Measurements from ENCODE around the gene SFTPA1.
"Not testable (repeated sequence)": the region's sequence is repeated elsewhere in the genome, so short reads cannot be mapped to it uniquely, and the experiment has no call there.

GRCh38 chr10:79570624-79571023 lies 40.1 kb upstream of the SFTPA1 start:
- TF ChIP-seq CTCF (conservative IDR thresholded peaks at IDR 0.05; ENCODE audit: low read depth, low read length); EZH2 (IDR thresholded peaks at IDR 0.05; ENCODE audit: borderline replicate concordance, low read depth, low read length, poor library complexity, severe bottlenecking): not testable (repeated sequence)
